GM12878 (cell line): ENCODE results near the gene ATG3. TPM values are rescaled to one million over a fixed set of nuclear protein-coding genes. Genes with fewer than 3 reads are reported as not detected.

Experiments
- BACH1 ChIP-seq: fragments of 450-650 bp; IDR thresholded peaks from 2 replicates; pipeline ENCODE4 v1.6.1; 2017; ENCODE audit warnings: mild to moderate bottlenecking, borderline replicate concordance
- BMI1 ChIP-seq: fragments of 450-650 bp; IDR thresholded peaks from 2 replicates; pipeline ENCODE4 v1.6.1; 2016; ENCODE audit warnings: mild to moderate bottlenecking, moderate library complexity, borderline replicate concordance
- EED ChIP-seq: sonication (generic); IDR thresholded peaks from 2 replicates; pipeline ENCODE4 v1.6.1; 2016; ENCODE audit warnings: antibody characterized with exemption, low read depth
- HDAC6 ChIP-seq: fragments of 200-600 bp; sonication (generic); IDR thresholded peaks from one replicate; pipeline ENCODE4 v1.8.0; 2017; ENCODE audit warnings: antibody characterized with exemption; ENCODE audit not compliant: unreplicated experiment
- JUNB ChIP-seq: IDR thresholded peaks from 2 replicates; pipeline ENCODE4 v1.6.1; 2016; ENCODE audit warnings: antibody characterized with exemption, mild to moderate bottlenecking
- SMARCA5 ChIP-seq: fragments of 450-650 bp; IDR thresholded peaks from 2 replicates; pipeline ENCODE4 v1.6.1; 2017; ENCODE audit warnings: mild to moderate bottlenecking
- TBL1XR1 ChIP-seq: IDR thresholded peaks from 2 replicates; pipeline ENCODE4 v1.6.1; 2012; ENCODE audit warnings: low read depth, low read length, improper control_type of control experiment
- TCF7 ChIP-seq: IDR thresholded peaks from 2 replicates; pipeline ENCODE4 v1.6.1; 2014; ENCODE audit warnings: antibody characterized with exemption, borderline replicate concordance
- YBX1 ChIP-seq: fragments of 450-650 bp; IDR thresholded peaks from 2 replicates; pipeline ENCODE4 v1.6.1; 2016; ENCODE audit warnings: antibody characterized with exemption
- polyA plus RNA-seq, 11 experiments: library from polyadenylated mRNA; depleted of rRNA in 4 of 11; unstranded in 6 of 11; stranded (reverse) in 5 of 11; fragments of >200 nt; fragmentation: Nextera tagmentation in 4 of 11; fragmentation: Illumina TruSeq in 1 of 11; extraction: Ambion mirVana in 4 of 11; extraction: Trizol in 1 of 11; gene quantifications; 1 replicate in 1 of 11; 2 replicates in 10 of 11; pipeline versions ENCODE4 v1.2.1 to v1.2.3, GENCODE V29; 2011 to 2016; ENCODE audit warnings: inconsistent platforms in 2 of 11, missing spikeins in 2 of 11, low read depth in 1 of 11
- total RNA-seq, 4 experiments: library from RNA; depleted of rRNA in 3 of 4; stranded (reverse); fragments of >200 nt in 3 of 4; fragmentation: Illumina TruSeq in 1 of 4; extraction: Trizol in 1 of 4; gene quantifications; 2 replicates each; pipeline versions ENCODE4 v1.2.1 to v1.2.3, GENCODE V29; 2013 to 2021
- TF ChIP-seq, protein P1 (sequence below): fragments of 450-650 bp; IDR thresholded peaks from 2 replicates; pipeline ENCODE4 v1.6.1; 2017; ENCODE audit warnings: mild to moderate bottlenecking, moderate library complexity
- TF ChIP-seq, protein P2 (sequence below): IDR thresholded peaks from 2 replicates; pipeline ENCODE4 v1.6.1; 2012; ENCODE audit warnings: low read depth, low read length, improper control_type of control experiment
- TF ChIP-seq, protein P3 (sequence below): fragments of 450-650 bp; IDR thresholded peaks from 2 replicates; pipeline ENCODE4 v1.6.1; 2017; ENCODE audit warnings: mild to moderate bottlenecking, low read depth, inconsistent platforms; ENCODE audit not compliant: poor library complexity, severe bottlenecking
- TF ChIP-seq, protein P4 (sequence below): fragments of 450-650 bp; IDR thresholded peaks from 2 replicates; pipeline ENCODE4 v1.6.1; 2018; ENCODE audit warnings: borderline replicate concordance, mild to moderate bottlenecking; ENCODE audit not compliant: partially characterized antibody
- TF ChIP-seq, protein P5 (sequence below): fragments of 450-650 bp; formaldehyde crosslinking; IDR thresholded peaks from 2 replicates; pipeline ENCODE4 v1.4.0; 2022; ENCODE audit warnings: mild to moderate bottlenecking, moderate library complexity

ATG3 gene
- total and polyA plus RNA-seq, 10 of the 15 experiments (the other 5 are each of a cell fraction or from before 2014, with no cell fraction given): 49.8 to 97.0 (median 63.6) TPM

DNA sequence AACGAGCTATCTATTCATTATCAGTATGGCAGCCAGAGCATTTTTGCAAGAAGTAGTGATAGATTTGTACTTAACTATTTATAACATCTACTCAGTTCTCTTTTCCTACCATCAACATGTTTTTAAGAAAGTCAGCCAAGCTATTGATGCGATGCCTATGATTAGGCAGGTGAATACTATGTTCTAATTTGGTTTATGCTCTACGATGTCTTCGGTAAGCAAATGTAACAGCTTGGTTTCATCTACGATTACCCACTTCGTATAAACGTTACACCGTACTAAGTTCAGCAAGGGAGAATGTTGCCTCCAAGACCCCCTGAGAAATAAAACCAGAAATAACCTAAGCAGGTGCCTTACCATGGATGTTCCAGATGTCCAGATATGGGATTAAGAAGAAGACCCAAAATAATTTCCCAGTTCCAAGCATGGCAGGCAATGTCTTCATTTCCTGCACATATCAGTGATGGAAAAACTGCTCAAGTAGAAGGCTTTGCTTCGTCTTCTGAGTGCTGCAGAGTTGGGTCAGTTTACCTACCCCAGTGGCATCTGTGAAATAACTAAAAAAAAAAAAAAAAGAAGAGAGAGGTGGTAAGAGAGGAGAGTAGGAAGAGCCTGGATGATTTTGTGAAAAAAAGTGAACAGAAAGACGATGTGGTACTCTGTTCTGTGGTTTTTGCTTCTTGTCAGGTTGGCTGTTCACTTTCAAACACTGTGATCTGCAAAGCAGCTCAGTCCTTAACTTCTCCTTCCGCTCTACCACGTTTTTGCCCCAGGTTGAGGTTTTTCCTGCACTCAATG lies 62.6 kb downstream of the ATG3 start, which contains the start of gene BTLA (continued):
- TF ChIP-seq, protein P1, sequence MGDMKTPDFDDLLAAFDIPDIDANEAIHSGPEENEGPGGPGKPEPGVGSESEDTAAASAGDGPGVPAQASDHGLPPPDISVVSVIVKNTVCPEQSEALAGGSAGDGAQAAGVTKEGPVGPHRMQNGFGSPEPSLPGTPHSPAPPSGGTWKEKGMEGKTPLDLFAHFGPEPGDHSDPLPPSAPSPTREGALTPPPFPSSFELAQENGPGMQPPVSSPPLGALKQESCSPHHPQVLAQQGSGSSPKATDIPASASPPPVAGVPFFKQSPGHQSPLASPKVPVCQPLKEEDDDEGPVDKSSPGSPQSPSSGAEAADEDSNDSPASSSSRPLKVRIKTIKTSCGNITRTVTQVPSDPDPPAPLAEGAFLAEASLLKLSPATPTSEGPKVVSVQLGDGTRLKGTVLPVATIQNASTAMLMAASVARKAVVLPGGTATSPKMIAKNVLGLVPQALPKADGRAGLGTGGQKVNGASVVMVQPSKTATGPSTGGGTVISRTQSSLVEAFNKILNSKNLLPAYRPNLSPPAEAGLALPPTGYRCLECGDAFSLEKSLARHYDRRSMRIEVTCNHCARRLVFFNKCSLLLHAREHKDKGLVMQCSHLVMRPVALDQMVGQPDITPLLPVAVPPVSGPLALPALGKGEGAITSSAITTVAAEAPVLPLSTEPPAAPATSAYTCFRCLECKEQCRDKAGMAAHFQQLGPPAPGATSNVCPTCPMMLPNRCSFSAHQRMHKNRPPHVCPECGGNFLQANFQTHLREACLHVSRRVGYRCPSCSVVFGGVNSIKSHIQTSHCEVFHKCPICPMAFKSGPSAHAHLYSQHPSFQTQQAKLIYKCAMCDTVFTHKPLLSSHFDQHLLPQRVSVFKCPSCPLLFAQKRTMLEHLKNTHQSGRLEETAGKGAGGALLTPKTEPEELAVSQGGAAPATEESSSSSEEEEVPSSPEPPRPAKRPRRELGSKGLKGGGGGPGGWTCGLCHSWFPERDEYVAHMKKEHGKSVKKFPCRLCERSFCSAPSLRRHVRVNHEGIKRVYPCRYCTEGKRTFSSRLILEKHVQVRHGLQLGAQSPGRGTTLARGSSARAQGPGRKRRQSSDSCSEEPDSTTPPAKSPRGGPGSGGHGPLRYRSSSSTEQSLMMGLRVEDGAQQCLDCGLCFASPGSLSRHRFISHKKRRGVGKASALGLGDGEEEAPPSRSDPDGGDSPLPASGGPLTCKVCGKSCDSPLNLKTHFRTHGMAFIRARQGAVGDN: no peak
- TF ChIP-seq, protein P2, sequence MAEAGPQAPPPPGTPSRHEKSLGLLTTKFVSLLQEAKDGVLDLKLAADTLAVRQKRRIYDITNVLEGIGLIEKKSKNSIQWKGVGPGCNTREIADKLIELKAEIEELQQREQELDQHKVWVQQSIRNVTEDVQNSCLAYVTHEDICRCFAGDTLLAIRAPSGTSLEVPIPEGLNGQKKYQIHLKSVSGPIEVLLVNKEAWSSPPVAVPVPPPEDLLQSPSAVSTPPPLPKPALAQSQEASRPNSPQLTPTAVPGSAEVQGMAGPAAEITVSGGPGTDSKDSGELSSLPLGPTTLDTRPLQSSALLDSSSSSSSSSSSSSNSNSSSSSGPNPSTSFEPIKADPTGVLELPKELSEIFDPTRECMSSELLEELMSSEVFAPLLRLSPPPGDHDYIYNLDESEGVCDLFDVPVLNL: no peak
- no peak for TF ChIP-seq HDAC6
- TF ChIP-seq JUNB: no peak
- no peak for TF ChIP-seq TCF7
- TF ChIP-seq BACH1: no peak
- TF ChIP-seq TBL1XR1: no peak
- TF ChIP-seq, protein P3, sequence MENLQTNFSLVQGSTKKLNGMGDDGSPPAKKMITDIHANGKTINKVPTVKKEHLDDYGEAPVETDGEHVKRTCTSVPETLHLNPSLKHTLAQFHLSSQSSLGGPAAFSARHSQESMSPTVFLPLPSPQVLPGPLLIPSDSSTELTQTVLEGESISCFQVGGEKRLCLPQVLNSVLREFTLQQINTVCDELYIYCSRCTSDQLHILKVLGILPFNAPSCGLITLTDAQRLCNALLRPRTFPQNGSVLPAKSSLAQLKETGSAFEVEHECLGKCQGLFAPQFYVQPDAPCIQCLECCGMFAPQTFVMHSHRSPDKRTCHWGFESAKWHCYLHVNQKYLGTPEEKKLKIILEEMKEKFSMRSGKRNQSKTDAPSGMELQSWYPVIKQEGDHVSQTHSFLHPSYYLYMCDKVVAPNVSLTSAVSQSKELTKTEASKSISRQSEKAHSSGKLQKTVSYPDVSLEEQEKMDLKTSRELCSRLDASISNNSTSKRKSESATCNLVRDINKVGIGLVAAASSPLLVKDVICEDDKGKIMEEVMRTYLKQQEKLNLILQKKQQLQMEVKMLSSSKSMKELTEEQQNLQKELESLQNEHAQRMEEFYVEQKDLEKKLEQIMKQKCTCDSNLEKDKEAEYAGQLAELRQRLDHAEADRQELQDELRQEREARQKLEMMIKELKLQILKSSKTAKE: no peak
- TF ChIP-seq, protein P4, sequence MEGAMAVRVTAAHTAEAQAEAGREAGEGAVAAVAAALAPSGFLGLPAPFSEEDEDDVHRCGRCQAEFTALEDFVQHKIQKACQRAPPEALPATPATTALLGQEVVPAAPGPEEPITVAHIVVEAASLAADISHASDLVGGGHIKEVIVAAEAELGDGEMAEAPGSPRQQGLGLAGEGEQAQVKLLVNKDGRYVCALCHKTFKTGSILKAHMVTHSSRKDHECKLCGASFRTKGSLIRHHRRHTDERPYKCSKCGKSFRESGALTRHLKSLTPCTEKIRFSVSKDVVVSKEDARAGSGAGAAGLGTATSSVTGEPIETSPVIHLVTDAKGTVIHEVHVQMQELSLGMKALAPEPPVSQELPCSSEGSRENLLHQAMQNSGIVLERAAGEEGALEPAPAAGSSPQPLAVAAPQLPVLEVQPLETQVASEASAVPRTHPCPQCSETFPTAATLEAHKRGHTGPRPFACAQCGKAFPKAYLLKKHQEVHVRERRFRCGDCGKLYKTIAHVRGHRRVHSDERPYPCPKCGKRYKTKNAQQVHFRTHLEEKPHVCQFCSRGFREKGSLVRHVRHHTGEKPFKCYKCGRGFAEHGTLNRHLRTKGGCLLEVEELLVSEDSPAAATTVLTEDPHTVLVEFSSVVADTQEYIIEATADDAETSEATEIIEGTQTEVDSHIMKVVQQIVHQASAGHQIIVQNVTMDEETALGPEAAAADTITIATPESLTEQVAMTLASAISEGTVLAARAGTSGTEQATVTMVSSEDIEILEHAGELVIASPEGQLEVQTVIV: no peak
- TF ChIP-seq YBX1: no peak
- TF ChIP-seq SMARCA5: no peak
- peak; percentile 65; the same call in 1 of the 2 replicates for TF ChIP-seq EED
- no peak; the same call in 1 of the 2 replicates for TF ChIP-seq BMI1
- TF ChIP-seq, protein P5, sequence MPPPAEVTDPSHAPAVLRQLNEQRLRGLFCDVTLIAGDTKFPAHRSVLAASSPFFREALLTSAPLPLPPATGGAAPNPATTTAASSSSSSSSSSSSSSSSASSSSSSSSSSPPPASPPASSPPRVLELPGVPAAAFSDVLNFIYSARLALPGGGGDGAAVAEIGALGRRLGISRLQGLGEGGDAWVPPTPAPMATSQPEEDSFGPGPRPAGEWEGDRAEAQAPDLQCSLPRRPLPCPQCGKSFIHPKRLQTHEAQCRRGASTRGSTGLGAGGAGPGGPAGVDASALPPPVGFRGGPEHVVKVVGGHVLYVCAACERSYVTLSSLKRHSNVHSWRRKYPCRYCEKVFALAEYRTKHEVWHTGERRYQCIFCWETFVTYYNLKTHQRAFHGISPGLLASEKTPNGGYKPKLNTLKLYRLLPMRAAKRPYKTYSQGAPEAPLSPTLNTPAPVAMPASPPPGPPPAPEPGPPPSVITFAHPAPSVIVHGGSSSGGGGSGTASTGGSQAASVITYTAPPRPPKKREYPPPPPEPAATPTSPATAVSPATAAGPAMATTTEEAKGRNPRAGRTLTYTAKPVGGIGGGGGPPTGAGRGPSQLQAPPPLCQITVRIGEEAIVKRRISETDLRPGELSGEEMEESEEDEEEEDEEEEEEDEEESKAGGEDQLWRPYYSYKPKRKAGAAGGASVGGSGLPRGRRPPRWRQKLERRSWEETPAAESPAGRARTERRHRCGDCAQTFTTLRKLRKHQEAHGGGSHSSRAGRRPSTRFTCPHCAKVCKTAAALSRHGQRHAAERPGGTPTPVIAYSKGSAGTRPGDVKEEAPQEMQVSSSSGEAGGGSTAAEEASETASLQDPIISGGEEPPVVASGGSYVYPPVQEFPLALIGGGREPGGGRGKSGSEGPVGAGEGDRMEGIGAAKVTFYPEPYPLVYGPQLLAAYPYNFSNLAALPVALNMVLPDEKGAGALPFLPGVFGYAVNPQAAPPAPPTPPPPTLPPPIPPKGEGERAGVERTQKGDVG (CRISPR knock-in tag): no peak
